Mesothelial cell of epicardium (in vitro differentiated cells): Measurements from ENCODE around the gene MAGEH1. TPM values are rescaled to one million over a fixed set of nuclear protein-coding genes. Genes with fewer than 3 reads are reported as not detected.
A peak's percentile ranks its signal among the peaks of the same experiment; 100 is the strongest.

Experiments used
- DNase-seq, 2 experiments: peaks; one replicate each; pipeline ENCODE4 v3.0.0; 2021; ENCODE audit warnings: low spot score in 2 of 2; ENCODE audit not compliant: unreplicated experiment in 2 of 2
- H3K27ac Mint-ChIP-seq: 2 replicates; pipeline ENCODE4 v1.8.0; 2021; ENCODE audit warnings: mixed read lengths
- H3K27me3 Mint-ChIP-seq: 2 replicates; pipeline ENCODE4 v1.8.0; 2021; ENCODE audit warnings: low read depth, mixed read lengths
- H3K36me3 Mint-ChIP-seq: 2 replicates; pipeline ENCODE4 v1.8.0; 2021; ENCODE audit warnings: mixed read lengths
- H3K4me1 Mint-ChIP-seq: 2 replicates; pipeline ENCODE4 v1.8.0; 2021; ENCODE audit warnings: mixed read lengths
- H3K4me3 Mint-ChIP-seq: 2 replicates; pipeline ENCODE4 v1.8.0; 2021; ENCODE audit warnings: mild to moderate bottlenecking, moderate library complexity, mixed read lengths
- H3K9me3 Mint-ChIP-seq: 2 replicates; pipeline ENCODE4 v1.8.0; 2021; ENCODE audit warnings: mixed read lengths
- CTCF ChIP-seq: fragments of 200-600 bp; sonication (generic); IDR thresholded peaks from one replicate; pipeline ENCODE4 v1.5.0; 2021; ENCODE audit warnings: antibody characterized with exemption; ENCODE audit not compliant: unreplicated experiment
- total RNA-seq: library from RNA; stranded (reverse); gene quantifications from 3 replicates; pipeline ENCODE4 v1.2.1, GENCODE V29; 2021

Gene MAGEH1
- total RNA-seq, 1 donor from 2014 or later, result 35.9 TPM

GRCh38 chrX:55484948-55485347 is 33.0 kb downstream of the MAGEH1 start:
- Mint-ChIP-seq H3K27me3 (no peaks in the 10 kb centered on the region), H3K9me3 (peaks cover 17% of the 10 kb centered on the region), H3K4me3 (no peak overlapping the region), H3K27ac (no peak overlapping the region), H3K4me1 (peaks cover 13% of the 10 kb centered on the region), H3K36me3 (no peaks in the 10 kb centered on the region)
- no peak for DNase-seq
- TF ChIP-seq CTCF, result no peak

GRCh38 chrX:55486736-55487135 is 34.8 kb downstream of the MAGEH1 start:
- H3K9me3 Mint-ChIP-seq, result peaks cover 22% of the 10 kb centered on the region

GRCh38 chrX:55487143-55487542 is 35.2 kb downstream of the MAGEH1 start:
- Mint-ChIP-seq H3K4me1 (peaks cover 14% of the 10 kb centered on the region), H3K9me3 (peaks cover 22% of the 10 kb centered on the region), H3K36me3 (no peaks in the 10 kb centered on the region), H3K4me3 (peak overlapping the region; percentile 69), H3K27me3 (no peaks in the 10 kb centered on the region), H3K27ac (no peak overlapping the region)
- TF ChIP-seq CTCF, result no peak
- no peak for DNase-seq

More at GRCh38 chrX:55486736-55487135, 34.8 kb downstream of the MAGEH1 start:
- peaks cover 14% of the 10 kb centered on the region for H3K4me1 Mint-ChIP-seq
- DNase-seq, result no peak
- no peaks in the 10 kb centered on the region for H3K27me3 Mint-ChIP-seq
- H3K36me3 Mint-ChIP-seq, result no peaks in the 10 kb centered on the region
- TF ChIP-seq CTCF, result no peak
- no peak overlapping the region for H3K27ac Mint-ChIP-seq
- no peak overlapping the region for H3K4me3 Mint-ChIP-seq

- TF ChIP-seq CTCF, result no peak
- H3K4me1 Mint-ChIP-seq, result peaks cover 14% of the 10 kb centered on the region
- H3K4me3 Mint-ChIP-seq, result peak overlapping the region; percentile 69
- H3K9me3 Mint-ChIP-seq, result peaks cover 22% of the 10 kb centered on the region
- H3K27ac Mint-ChIP-seq, result peak overlapping the region; percentile 93
- DNase-seq, result no peak
- no peaks in the 10 kb centered on the region for H3K27me3 Mint-ChIP-seq
- no peaks in the 10 kb centered on the region for H3K36me3 Mint-ChIP-seq
These were observed 36.2 kb downstream of the MAGEH1 start for GRCh38 chrX:55488006-55488592.

- Mint-ChIP-seq H3K27me3 (no peaks in the 10 kb centered on the region), H3K9me3 (peaks cover 22% of the 10 kb centered on the region)
- no peak for TF ChIP-seq CTCF
These were observed 36.8 kb downstream of the MAGEH1 start for GRCh38 chrX:55488593-55489313.

More at GRCh38 chrX:55488593-55489313, 36.8 kb downstream of the MAGEH1 start:
- DNase-seq, result peak; percentile 32 to 67
- Mint-ChIP-seq H3K4me1 (peaks cover 14% of the 10 kb centered on the region), H3K36me3 (no peaks in the 10 kb centered on the region), H3K27ac (peak overlapping the region; percentile 99), H3K4me3 (peak overlapping the region; percentile 90)
